D721Med (cell line): ENCODE data around the gene TEPSIN.

ENCODE experiments used
- DNase-seq: peaks from one replicate; pipeline ENCODE4 v3.0.0; 2011; ENCODE audit warnings: low spot score; ENCODE audit not compliant: insufficient read length
- FAIRE-seq: peaks from 2 replicates; lab custom pipeline; 2011; peaks lifted over from hg19 to GRCh38; lab: Jason Lieb, UNC
- CTCF ChIP-seq: IDR thresholded peaks from 2 replicates; pipeline ENCODE4 v1.5.1; 2012; ENCODE audit warnings: mild to moderate bottlenecking, control low read depth; ENCODE audit not compliant: insufficient read depth; ENCODE audit errors: missing control alignments

Gene TEPSIN

GRCh38 chr17:81277421-81277820, 38.6 kb upstream of the TEPSIN start:
- DNase-seq (no peak), FAIRE-seq (no peak)
- no peak for TF ChIP-seq CTCF

DNA sequence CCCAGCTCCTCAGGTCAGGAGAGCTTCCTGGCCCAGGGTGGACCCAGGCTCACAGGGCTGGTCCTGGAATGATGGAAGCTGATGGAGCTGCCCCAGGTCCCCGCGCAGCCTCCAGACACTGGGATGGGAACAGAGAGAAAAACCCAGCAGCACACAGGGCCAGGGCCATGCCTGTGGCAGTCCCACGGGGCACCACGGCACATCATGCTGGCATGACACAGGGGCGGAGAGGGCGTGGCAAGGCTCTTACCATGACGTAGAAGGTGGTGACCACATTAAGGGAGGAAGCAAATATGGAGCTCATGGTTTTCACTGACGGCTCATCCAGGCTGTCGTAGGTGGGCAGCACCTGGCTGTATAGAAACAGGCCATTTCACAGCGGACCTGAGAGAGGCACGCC, 37.9 kb upstream of the TEPSIN start:
- FAIRE-seq (no peak), DNase-seq (no peak)
- no peak for TF ChIP-seq CTCF

DNA sequence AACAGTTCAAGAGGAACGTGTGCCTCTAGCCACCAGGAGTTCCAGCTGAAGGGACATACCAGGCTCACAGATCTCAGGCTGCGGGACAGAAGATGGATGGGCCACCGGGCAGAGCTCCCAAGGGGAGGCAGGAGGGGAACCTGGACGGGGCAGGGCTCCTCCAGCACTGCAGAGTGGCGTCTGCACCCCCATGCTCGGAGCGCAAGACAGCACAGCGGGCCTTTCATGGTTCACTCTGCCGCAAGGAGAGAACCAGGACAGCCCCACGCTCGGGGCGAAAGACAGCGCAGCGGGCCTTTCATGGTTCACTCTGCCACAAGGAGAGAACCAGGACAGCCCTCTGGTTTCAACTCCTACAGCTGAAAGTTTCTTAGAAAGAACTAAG, 35.6 kb upstream of the TEPSIN start:
- DNase-seq: no peak
- no peak for FAIRE-seq

GRCh38 chr17:81273698-81274470, 35.0 kb upstream of the TEPSIN start:
- no peak for TF ChIP-seq CTCF
- FAIRE-seq: no peak
- no peak for DNase-seq

More for the DNA sequence above, 35.6 kb upstream of the TEPSIN start:
- TF ChIP-seq CTCF: no peak

DNA sequence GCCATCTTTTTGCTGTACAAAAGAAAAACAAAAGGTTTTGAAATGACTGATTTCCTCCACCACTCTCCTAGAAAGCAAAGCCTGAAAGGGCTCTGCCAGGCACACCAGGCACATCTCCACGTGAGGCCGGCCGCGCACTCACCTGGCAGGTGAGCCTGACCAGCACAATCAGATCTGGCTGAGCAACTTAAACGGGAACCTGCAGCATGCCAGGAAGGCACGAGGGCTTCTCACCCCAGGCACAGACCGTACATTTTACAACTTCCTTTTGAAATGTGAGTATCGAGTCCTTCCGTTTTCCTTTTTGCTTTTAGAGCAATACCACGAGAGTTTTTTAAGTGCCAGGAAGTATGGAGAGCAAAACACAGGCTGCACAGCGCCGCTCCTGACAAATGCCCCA, 33.8 kb upstream of the TEPSIN start:
- FAIRE-seq (no peak), DNase-seq (no peak)
- no peak for TF ChIP-seq CTCF

DNA sequence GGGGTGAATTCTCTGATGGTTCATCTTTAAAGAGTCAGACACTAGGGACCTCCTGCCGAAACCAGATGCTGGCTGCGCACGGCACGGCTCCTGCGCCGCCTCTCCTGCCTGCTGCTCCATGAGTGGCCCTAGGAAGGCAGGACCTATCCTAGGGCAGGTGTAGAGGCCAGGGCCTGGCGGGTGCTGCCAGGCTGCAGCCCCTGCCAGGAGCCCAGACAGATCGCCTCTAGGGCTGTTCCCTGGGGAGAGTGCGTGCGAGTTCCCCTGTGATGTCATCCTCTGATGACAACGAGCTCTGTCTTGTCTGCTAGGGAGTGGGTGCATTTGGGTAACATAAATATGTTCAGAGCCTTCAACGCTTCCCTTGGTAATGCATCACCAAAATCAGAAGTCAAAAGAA, 32.4 kb upstream of the TEPSIN start:
- no peak for FAIRE-seq
- DNase-seq: no peak
- no peak for TF ChIP-seq CTCF

DNA sequence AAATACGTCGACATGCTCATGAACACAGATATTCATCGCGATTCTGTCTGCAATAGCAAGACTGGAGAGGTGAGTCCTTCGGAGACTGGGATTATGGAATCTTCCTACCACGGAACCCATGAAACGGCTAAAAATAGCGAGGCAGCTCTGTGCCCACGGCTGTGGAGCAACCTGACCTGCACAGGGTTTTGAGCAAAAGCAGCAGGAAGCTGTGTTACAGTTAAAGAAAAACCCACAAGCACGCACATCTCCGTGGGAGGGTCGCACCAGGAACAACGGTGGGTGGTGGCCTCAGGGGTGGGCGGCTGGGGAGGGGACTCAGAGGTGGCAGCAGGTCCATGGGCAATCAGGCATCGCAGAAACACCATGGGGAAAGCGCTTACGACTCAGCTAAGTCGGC, 31.4 kb upstream of the TEPSIN start:
- FAIRE-seq (no peak), DNase-seq (no peak)
- no peak for TF ChIP-seq CTCF
